SK-N-MC (cell line): ENCODE measurements around the gene SERPINI2.

Experiments
- DNase-seq: peaks from one replicate; pipeline ENCODE4 v3.0.0-alpha.2; 2011; ENCODE audit warnings: low read depth, low spot score
- H3K27ac ChIP-seq: fragments of 200-600 bp; sonication (generic); 2 replicates; pipeline ENCODE4 v1.5.1; 2016; ENCODE audit warnings: mixed run types
- H3K36me3 ChIP-seq: fragments of 200-600 bp; sonication (generic); 2 replicates; pipeline ENCODE4 v1.6.1; 2017; ENCODE audit warnings: antibody characterized with exemption, low read length, mixed read lengths; ENCODE audit not compliant: insufficient read depth
- H3K4me3 ChIP-seq: fragments of 200-600 bp; sonication (generic); 2 replicates; pipeline ENCODE4 v1.5.1; 2016
- H3K9ac ChIP-seq: fragments of 200-600 bp; sonication (generic); 2 replicates; pipeline ENCODE4 v1.8.0; 2017; ENCODE audit warnings: mixed run types, mixed read lengths; ENCODE audit not compliant: insufficient read length
- H3K9me3 ChIP-seq: fragments of 200-600 bp; sonication (generic); 2 replicates; pipeline ENCODE4 v1.6.1; 2017; ENCODE audit warnings: low read depth, mild to moderate bottlenecking, antibody characterized with exemption, low read length, moderate library complexity, mixed read lengths
- EZH2 ChIP-seq: fragments of 200-600 bp; sonication (generic); IDR thresholded peaks from one replicate; pipeline ENCODE4 v1.6.1; 2017; ENCODE audit warnings: antibody characterized with exemption
- FOXP2 ChIP-seq: optimal IDR thresholded peaks from 2 replicates; pipeline ENCODE3; 2011; ENCODE audit warnings: mild to moderate bottlenecking, moderate library complexity; ENCODE audit not compliant: insufficient read depth; ENCODE audit errors: extremely low read length, control extremely low read depth
- POLR2AphosphoS5 ChIP-seq: IDR thresholded peaks from 2 replicates; pipeline ENCODE4 v1.6.1; 2012; ENCODE audit warnings: mild to moderate bottlenecking, low read depth, low read length, borderline replicate concordance

Gene SERPINI2, protein sequence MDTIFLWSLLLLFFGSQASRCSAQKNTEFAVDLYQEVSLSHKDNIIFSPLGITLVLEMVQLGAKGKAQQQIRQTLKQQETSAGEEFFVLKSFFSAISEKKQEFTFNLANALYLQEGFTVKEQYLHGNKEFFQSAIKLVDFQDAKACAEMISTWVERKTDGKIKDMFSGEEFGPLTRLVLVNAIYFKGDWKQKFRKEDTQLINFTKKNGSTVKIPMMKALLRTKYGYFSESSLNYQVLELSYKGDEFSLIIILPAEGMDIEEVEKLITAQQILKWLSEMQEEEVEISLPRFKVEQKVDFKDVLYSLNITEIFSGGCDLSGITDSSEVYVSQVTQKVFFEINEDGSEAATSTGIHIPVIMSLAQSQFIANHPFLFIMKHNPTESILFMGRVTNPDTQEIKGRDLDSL

GRCh38 chr3:167473863-167474262, at the start of gene SERPINI2:
Gene SERPINI2 (minus strand): TSS chr3:167474042. CDS start chr3:167471834, 2,208 bp downstream.
- DNase-seq, result no peak
- Histone ChIP-seq H3K9me3 (no peaks in the 10 kb centered on the region), H3K4me3 (no peak within 1 kb of the TSS), H3K27ac (no peak within 1 kb of the TSS), H3K9ac (no peak within 1 kb of the TSS), H3K36me3 (no peaks in the 10 kb centered on the region)
- TF ChIP-seq EZH2, result no peak
- no peak for TF ChIP-seq POLR2AphosphoS5
- no peak for TF ChIP-seq FOXP2

DNA sequence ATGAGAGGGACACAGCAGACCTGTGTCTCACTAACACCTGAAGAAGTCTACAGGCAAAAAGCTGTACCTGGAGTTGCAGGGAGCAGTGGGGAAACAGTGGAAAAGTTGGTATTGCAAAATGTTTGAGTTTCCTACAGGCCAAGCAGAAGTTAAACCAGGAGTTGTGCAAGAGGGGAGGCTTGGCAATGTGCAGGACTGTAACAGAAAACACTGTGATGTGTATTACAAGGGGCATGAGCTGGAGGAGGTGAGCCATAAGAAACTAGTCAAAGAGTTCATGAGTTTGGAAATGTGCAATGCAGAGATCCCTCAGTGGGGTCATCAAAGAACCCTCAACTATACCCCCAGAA, 47.1 kb upstream of the SERPINI2 start:
- DNase-seq, result no peak
- Histone ChIP-seq H3K9me3 (no peaks in the 10 kb centered on the region), H3K4me3 (no peak overlapping the region), H3K9ac (no peak overlapping the region), H3K27ac (no peak overlapping the region), H3K36me3 (no peaks in the 10 kb centered on the region)
- TF ChIP-seq POLR2AphosphoS5 (no peak), FOXP2 (no peak), EZH2 (no peak)

- TF ChIP-seq FOXP2, result no peak
- TF ChIP-seq POLR2AphosphoS5, result no peak
- TF ChIP-seq EZH2, result no peak
- H3K9ac ChIP-seq, result no peak overlapping the region
Observed at GRCh38 chr3:167520266-167521005, 46.6 kb upstream of the SERPINI2 start.

GRCh38 chr3:167507954-167508353, 34.1 kb upstream of the SERPINI2 start:
- Histone ChIP-seq H3K27ac (no peak overlapping the region), H3K9me3 (no peaks in the 10 kb centered on the region), H3K4me3 (no peak overlapping the region), H3K36me3 (no peaks in the 10 kb centered on the region), H3K9ac (no peak overlapping the region)
- TF ChIP-seq POLR2AphosphoS5, result no peak
- TF ChIP-seq FOXP2, result no peak
- no peak for TF ChIP-seq EZH2
- DNase-seq, result no peak

More at GRCh38 chr3:167520266-167521005, 46.6 kb upstream of the SERPINI2 start:
- no peaks in the 10 kb centered on the region for H3K9me3 ChIP-seq
- no peak overlapping the region for H3K27ac ChIP-seq
- H3K4me3 ChIP-seq, result no peak overlapping the region
- DNase-seq, result no peak
- no peaks in the 10 kb centered on the region for H3K36me3 ChIP-seq

GRCh38 chr3:167502401-167502800, 28.6 kb upstream of the SERPINI2 start:
- DNase-seq, result no peak
- Histone ChIP-seq H3K9ac (no peak overlapping the region), H3K4me3 (no peak overlapping the region), H3K9me3 (no peaks in the 10 kb centered on the region), H3K27ac (no peak overlapping the region), H3K36me3 (no peaks in the 10 kb centered on the region)
- TF ChIP-seq FOXP2 (no peak), EZH2 (no peak), POLR2AphosphoS5 (no peak)

DNA sequence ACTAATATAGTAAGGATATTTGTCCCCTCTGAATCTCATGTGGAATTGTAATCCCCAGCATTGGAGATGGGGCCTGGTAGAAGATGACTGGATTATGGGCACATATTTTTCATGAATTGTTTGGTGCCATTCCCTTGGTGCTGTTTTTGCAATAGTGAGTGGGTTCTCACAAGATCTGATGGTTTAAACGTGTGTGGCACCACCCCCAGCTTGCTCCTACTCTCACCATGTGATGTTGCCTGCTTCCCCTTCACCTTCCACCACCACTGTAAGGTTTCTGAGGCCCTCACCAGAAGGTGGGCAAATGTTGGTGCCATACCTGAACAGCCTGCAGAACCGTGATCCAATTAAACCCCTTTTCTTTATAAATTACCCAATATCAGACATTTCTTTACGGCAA, 28.1 kb upstream of the SERPINI2 start:
- DNase-seq, result no peak
- Histone ChIP-seq H3K4me3 (no peak overlapping the region), H3K36me3 (no peaks in the 10 kb centered on the region), H3K9me3 (no peaks in the 10 kb centered on the region), H3K27ac (no peak overlapping the region), H3K9ac (no peak overlapping the region)
- TF ChIP-seq EZH2 (no peak), FOXP2 (no peak), POLR2AphosphoS5 (no peak)

DNA sequence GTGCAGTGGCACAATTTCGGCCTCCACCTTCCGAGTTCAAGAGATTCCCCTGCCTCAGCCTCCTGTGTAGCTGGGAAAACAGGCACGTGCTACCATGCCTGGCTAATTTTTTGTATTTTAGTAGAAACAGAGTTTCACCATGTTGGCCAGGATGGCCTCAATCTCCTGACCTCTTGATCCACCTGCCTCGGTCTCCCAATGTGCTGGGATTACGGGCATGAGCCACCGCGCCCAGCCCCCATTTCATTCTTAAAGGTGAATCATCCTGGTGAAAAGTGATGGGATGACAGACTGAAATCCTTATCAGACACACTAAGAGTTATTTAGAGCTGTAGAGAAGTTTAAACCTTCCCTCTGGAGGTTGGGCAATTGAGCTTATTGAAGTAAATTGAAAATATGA, 24.1 kb upstream of the SERPINI2 start:
- H3K36me3 ChIP-seq, result no peaks in the 10 kb centered on the region
- no peak overlapping the region for H3K27ac ChIP-seq
- no peak overlapping the region for H3K9ac ChIP-seq
- H3K9me3 ChIP-seq, result no peaks in the 10 kb centered on the region
- TF ChIP-seq EZH2 (no peak), FOXP2 (no peak), POLR2AphosphoS5 (no peak)
- no peak overlapping the region for H3K4me3 ChIP-seq
- no peak for DNase-seq

DNA sequence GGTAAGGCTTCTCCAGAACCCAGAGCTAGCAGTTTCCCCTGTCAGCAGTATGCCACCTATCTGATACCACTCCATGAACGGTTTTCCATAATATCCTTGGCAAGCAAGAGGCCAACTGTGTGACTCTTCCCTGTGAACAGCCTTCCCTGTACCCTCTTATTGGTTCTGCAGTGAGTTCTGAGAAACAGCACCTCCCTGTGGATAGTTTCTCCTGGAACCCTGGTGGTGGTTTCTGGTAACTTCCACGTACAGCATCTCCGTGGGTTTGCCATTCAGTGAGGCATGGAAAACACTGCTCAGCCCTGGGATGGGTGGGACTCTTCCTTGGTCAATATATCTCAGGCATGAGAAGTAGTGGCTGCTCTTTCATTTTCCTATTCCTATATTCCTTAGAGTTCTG, 19.4 kb upstream of the SERPINI2 start:
- no peak for TF ChIP-seq EZH2
- TF ChIP-seq POLR2AphosphoS5, result no peak
- no peak for TF ChIP-seq FOXP2
- Histone ChIP-seq H3K9me3 (no peaks in the 10 kb centered on the region), H3K4me3 (no peak overlapping the region), H3K27ac (no peak overlapping the region), H3K36me3 (no peaks in the 10 kb centered on the region), H3K9ac (no peak overlapping the region)
- DNase-seq, result no peak

DNA sequence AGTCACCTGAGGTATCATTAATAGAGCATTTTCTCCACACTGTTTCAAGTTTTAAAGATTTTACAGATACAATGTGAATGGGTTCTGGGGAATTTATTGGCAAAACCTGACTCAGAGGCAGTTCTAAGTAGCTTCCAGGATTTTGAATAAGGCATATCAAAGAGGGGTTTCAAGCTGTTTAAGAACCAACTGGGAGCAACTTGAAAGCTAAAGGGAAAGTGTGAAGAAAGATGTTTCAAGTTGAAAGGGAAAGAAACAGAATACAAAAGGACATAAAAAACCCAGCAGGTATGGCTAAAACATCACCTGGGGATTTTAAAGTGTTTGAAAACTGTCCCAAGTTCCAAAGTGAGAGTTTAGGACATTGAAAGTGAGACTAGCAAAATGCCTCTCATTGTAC, 17.8 kb upstream of the SERPINI2 start:
- no peak overlapping the region for H3K27ac ChIP-seq
- H3K36me3 ChIP-seq, result no peaks in the 10 kb centered on the region
- no peak for DNase-seq
- H3K9ac ChIP-seq, result no peak overlapping the region
- TF ChIP-seq EZH2 (no peak), POLR2AphosphoS5 (no peak)
- no peak overlapping the region for H3K4me3 ChIP-seq
- H3K9me3 ChIP-seq, result 0 out of 2 replicates have a peak, but pooled peaks cover 3% of the 10 kb centered on the region
